Uterus (tissue), 4 donors: ENCODE data around the gene RNF144A. TPM values are rescaled to one million over a fixed set of nuclear protein-coding genes. Genes with fewer than 3 reads are reported as not detected.
A peak's percentile ranks its signal among the peaks of the same experiment; 100 is the strongest.

Experiments
- DNase-seq, 2 donors: peaks; one replicate each; pipeline ENCODE4 v3.0.0-alpha.2; 2019 to 2020
- H3K27ac ChIP-seq, 2 donors: fragments of 200-600 bp; sonication (generic); 1 replicate in 1 of 2; 2 replicates in 1 of 2; pipeline ENCODE4 v1.5.1; 2016 to 2018
- H3K27me3 ChIP-seq, 2 donors: fragments of 200-600 bp; sonication (generic); one replicate each; pipeline ENCODE4 v1.5.1; 2018 to 2019; ENCODE audit warnings: control low read depth in 1 of 2
- H3K36me3 ChIP-seq, 2 donors: fragments of 200-600 bp; sonication (generic); one replicate each; pipeline ENCODE4 v1.5.1; 2019; ENCODE audit warnings: control low read depth in 1 of 2
- H3K4me1 ChIP-seq, 2 donors: fragments of 200-600 bp; sonication (generic); one replicate each; pipeline ENCODE4 v1.5.1; 2018 to 2019; ENCODE audit warnings: control low read depth in 1 of 2
- H3K4me3 ChIP-seq, 2 donors: fragments of 200-600 bp; sonication (generic); 1 replicate in 1 of 2; 2 replicates in 1 of 2; pipeline ENCODE4 v1.5.1; 2018 to 2019; ENCODE audit warnings: mild to moderate bottlenecking in 1 of 2
- H3K9me3 ChIP-seq, 2 donors: fragments of 200-600 bp; sonication (generic); one replicate each; pipeline ENCODE4 v1.5.1; 2019; ENCODE audit warnings: control low read depth in 1 of 2
- POLR2A ChIP-seq, 2 donors: fragments of 450-650 bp; IDR thresholded peaks; one replicate each; pipeline ENCODE4 v1.6.1; 2016; ENCODE audit warnings: antibody characterized with exemption in 2 of 2, mild to moderate bottlenecking in 1 of 2, moderate library complexity in 1 of 2
- intact Hi-C: fragments of 100-400 bp; cut with DNase I; formaldehyde crosslinking; loops from one replicate; pipeline ENCODE4 v1.15.1; 2023; ENCODE audit warnings: low total_unique reads
- total RNA-seq, 4 donors: library from RNA; depleted of rRNA in 3 of 4; stranded (reverse); fragments of >200 nt in 3 of 4; gene quantifications; one replicate each; pipeline versions ENCODE4 v1.1.0 to v1.2.4, GENCODE V29; 2014 to 2023
- TF ChIP-seq, protein P1 (sequence below), 4 experiments: fragments of 200-600 bp in 2 of 4; fragments of 450-650 bp in 2 of 4; sonication (generic) in 2 of 4; IDR thresholded peaks; one replicate each; pipeline ENCODE4 v1.5.1; 2016 to 2019; ENCODE audit warnings: antibody characterized with exemption in 4 of 4, mild to moderate bottlenecking in 2 of 4, moderate library complexity in 1 of 4
- donor health status: DM: yes; HTN: yes; CAD: no.

Gene RNF144A
- total RNA-seq, 4 donors from 2014 or later: 22.5 to 103 (median 63.0) TPM

DNA sequence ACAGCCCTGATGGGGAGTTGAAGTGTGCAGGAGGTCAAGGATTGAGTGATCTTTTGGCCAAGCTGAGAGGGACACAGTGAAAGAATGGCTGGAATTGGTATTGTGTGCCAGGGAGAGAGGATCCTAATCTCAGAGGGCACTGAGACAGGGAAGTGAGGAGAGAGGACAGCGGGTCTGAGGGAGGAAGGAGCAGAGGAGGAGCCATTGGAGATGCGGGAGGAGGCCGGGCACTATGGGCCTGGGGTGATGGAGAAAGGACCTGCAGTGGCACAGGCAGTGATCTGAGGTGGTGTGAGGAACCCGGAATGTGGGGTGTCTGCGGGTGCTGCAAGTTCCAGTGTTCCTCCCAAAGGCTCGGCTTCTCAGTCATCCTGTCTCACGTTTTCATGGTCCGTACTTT is 26.8 kb downstream of the RNF144A start:
- TF ChIP-seq, protein P1, sequence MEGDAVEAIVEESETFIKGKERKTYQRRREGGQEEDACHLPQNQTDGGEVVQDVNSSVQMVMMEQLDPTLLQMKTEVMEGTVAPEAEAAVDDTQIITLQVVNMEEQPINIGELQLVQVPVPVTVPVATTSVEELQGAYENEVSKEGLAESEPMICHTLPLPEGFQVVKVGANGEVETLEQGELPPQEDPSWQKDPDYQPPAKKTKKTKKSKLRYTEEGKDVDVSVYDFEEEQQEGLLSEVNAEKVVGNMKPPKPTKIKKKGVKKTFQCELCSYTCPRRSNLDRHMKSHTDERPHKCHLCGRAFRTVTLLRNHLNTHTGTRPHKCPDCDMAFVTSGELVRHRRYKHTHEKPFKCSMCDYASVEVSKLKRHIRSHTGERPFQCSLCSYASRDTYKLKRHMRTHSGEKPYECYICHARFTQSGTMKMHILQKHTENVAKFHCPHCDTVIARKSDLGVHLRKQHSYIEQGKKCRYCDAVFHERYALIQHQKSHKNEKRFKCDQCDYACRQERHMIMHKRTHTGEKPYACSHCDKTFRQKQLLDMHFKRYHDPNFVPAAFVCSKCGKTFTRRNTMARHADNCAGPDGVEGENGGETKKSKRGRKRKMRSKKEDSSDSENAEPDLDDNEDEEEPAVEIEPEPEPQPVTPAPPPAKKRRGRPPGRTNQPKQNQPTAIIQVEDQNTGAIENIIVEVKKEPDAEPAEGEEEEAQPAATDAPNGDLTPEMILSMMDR (IDR thresholded peaks at IDR 0.05): no peak
- no peak for TF ChIP-seq POLR2A (IDR thresholded peaks at IDR 0.05)
- intact Hi-C loops: no loop called here
- H3K36me3 ChIP-seq: no peaks in the 10 kb centered on the region
- no peak overlapping the region for H3K4me3 ChIP-seq
- peak overlapping the region; percentile 3 to 31 for H3K27ac ChIP-seq
- H3K27me3 ChIP-seq: no peaks in the 10 kb centered on the region
- H3K9me3 ChIP-seq: no peaks in the 10 kb centered on the region
- H3K4me1 ChIP-seq: peaks cover 0 to 6% of the 10 kb centered on the region in 2 donors
- no peak for DNase-seq

DNA sequence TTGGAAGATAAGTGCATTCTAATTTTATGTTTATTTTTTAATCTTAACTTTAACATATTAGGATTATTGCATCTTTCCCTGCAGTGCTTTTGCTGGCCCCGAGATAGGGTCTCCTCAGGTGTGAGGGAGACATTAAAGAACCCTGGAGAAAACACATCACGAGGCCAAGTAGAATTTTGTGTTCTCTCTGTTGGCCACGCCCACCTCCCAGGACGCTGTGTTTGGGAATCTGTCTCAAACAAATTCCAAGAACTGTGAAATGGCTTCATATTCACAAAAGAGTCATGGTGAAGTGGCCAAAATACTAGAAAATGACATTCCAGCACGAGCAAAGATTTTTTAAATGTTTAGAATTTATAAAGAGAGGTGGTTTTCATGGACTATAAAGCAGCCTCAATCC is 27.3 kb downstream of the RNF144A start:
- Histone ChIP-seq H3K36me3 (no peaks in the 10 kb centered on the region), H3K27me3 (no peaks in the 10 kb centered on the region), H3K4me1 (peaks cover 0 to 6% of the 10 kb centered on the region in 2 donors), H3K4me3 (no peak overlapping the region), H3K27ac (peak overlapping the region; percentile 40 to 47), H3K9me3 (no peaks in the 10 kb centered on the region)
- intact Hi-C loops: no loop called here
- no peak for DNase-seq
- no peak for TF ChIP-seq POLR2A (IDR thresholded peaks at IDR 0.05)
- TF ChIP-seq, protein P1 (IDR thresholded peaks at IDR 0.05): no peak

DNA sequence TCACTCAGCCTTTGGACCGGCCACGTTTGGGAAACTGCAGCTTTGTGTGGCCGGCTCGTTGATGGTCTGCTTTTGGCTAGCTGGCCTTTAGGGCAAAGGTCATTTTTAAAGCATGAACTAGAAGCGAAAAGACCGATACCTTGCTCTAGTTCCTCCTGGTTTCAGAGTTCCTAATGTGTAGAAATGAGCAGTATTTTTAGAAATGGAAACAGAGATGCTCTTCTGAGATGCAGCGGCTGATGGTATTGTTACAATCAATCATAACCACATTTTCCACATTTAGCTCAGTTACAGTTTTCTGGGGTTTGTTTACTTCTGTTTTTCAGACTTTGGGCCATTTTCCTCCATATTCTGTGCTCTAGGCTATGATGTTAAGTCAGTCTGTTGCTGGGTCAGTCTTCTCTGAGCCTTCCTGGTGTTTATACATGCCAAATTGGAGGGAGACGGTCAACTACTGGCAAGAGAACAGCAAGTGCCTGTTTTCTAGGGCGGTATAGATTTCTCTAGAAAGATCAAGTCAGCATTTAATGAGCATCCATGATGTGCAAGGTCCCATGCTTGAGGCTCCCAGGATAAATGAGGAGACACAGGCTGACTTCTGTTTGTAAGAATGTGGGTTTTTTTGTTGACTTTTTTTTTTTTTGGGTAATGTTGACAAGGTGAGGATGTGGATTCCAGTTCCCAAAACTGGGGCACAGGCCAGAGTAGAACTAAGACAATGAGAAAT is 28.0 kb downstream of the RNF144A start:
- TF ChIP-seq, protein P1 (IDR thresholded peaks at IDR 0.05): no peak
- TF ChIP-seq POLR2A (IDR thresholded peaks at IDR 0.05): no peak
- no peak for DNase-seq
- Histone ChIP-seq H3K4me1 (peaks cover 0 to 6% of the 10 kb centered on the region in 2 donors), H3K4me3 (no peak overlapping the region), H3K27ac (peak overlapping the region; percentile 40 to 47), H3K36me3 (no peaks in the 10 kb centered on the region), H3K9me3 (no peaks in the 10 kb centered on the region), H3K27me3 (no peaks in the 10 kb centered on the region)
- intact Hi-C loops: no loop called here

DNA sequence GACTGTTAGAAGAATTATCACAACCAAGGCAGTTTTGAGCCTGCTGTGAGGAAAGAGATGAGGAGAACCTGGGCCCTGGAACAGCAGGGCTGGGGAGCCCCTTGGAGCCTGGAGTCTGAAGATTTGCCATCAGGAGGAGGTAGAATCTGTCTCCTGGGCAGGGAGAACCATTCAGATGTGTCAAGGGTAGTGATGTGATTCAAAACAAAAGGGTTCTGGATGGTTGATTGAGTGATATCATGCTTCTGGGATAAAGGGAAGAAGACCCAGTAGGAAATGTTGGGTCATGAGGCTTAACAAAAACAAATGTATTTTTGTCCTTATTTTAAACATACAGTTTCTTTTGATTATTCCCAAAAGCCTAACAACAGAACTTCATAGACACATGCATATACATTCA is 28.6 kb downstream of the RNF144A start:
- peak overlapping the region; percentile 24 to 37 for H3K27ac ChIP-seq
- no peaks in the 10 kb centered on the region for H3K9me3 ChIP-seq
- intact Hi-C loops: no loop called here
- H3K36me3 ChIP-seq: no peaks in the 10 kb centered on the region
- DNase-seq: no peak
- no peak for TF ChIP-seq POLR2A (IDR thresholded peaks at IDR 0.05)
- TF ChIP-seq, protein P1 (IDR thresholded peaks at IDR 0.05): no peak
- H3K27me3 ChIP-seq: no peaks in the 10 kb centered on the region
- H3K4me1 ChIP-seq: peaks cover 0 to 6% of the 10 kb centered on the region in 2 donors
- no peak overlapping the region for H3K4me3 ChIP-seq

DNA sequence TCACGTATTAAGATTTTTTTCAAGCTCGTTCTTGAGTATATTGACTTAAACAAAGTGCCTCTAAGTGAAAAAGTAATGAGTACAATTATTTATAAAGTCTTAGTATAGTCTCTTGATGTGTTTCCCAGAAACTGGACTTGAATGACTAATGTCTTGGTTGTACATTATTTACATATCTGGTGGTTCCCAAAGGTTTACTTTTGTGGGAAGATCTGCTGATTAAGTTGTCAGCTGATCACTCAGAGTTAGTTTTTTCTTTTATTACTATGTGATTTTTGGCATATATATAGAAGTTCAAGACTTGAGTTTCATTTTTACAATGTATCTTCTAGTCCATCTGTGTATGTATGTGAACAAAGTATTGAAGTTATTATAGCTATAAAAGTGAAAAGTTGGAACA is 29.5 kb downstream of the RNF144A start:
- H3K27me3 ChIP-seq: no peaks in the 10 kb centered on the region
- intact Hi-C loops: no loop called here
- TF ChIP-seq, protein P1 (IDR thresholded peaks at IDR 0.05): no peak
- no peak for TF ChIP-seq POLR2A (IDR thresholded peaks at IDR 0.05)
- H3K4me3 ChIP-seq: no peak overlapping the region
- no peak for DNase-seq
- H3K9me3 ChIP-seq: no peaks in the 10 kb centered on the region
- no peak overlapping the region for H3K27ac ChIP-seq
- H3K36me3 ChIP-seq: no peaks in the 10 kb centered on the region
- H3K4me1 ChIP-seq: peaks cover 0 to 6% of the 10 kb centered on the region in 2 donors
